Measurements from ENCODE around the gene ZBTB7C.

ZBTB7C gene

DNA sequence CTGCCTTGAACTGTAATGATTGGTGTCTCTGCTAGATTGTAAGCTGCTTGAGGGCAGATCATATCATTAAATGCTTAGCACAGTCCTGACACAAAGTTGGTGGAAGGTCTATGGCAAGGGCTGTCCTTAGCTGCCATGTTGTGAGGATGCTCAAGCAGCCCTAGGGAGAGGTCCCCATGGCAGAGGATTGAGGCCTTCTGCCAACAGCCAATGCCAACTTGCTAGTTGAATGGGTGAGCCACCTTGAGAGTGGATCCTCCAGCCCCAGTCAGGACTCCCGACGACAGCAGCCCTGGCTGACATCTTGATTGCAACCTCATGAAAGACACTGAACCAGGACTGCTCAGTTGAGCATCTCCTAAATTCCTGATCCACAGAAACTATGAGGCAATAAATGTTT, 363.4 kb downstream of the ZBTB7C start:
- DNase-seq (ENCODE audit: low read depth): no peak
- TF ChIP-seq, protein P1, sequence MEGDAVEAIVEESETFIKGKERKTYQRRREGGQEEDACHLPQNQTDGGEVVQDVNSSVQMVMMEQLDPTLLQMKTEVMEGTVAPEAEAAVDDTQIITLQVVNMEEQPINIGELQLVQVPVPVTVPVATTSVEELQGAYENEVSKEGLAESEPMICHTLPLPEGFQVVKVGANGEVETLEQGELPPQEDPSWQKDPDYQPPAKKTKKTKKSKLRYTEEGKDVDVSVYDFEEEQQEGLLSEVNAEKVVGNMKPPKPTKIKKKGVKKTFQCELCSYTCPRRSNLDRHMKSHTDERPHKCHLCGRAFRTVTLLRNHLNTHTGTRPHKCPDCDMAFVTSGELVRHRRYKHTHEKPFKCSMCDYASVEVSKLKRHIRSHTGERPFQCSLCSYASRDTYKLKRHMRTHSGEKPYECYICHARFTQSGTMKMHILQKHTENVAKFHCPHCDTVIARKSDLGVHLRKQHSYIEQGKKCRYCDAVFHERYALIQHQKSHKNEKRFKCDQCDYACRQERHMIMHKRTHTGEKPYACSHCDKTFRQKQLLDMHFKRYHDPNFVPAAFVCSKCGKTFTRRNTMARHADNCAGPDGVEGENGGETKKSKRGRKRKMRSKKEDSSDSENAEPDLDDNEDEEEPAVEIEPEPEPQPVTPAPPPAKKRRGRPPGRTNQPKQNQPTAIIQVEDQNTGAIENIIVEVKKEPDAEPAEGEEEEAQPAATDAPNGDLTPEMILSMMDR (IDR thresholded peaks at IDR 0.05; ENCODE audit: low read depth, low read length, missing control alignments): no peak
- no peak overlapping the region for H3K4me3 ChIP-seq (ENCODE audit: low read depth, low read length)
- in situ Hi-C loops (cut with HindIII; ENCODE audit: low sequenced_read_pairs): loop anchor here (10.0 kb wide), 1 partner anchor 399 kb away; no protein-coding TSS in a partner anchor

DNA sequence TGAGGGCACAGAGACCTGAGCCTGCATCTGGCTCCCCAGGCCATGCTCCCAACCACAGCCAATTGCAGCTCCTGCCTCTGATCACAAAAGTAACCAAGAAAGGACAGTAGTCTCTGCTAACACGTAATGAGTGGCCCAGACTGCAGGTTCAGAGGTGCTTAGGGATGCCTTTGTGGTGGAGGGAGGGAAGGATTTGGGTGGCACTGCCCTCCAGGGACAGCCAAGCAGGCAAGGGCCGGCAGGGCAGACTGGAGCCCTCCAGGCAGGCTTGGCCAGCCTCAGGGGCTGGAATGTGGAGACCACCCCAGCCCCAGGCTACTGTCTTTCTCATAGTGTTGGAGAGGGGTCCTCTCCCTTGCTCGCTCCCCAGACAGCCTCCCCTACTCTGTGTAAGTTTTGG, 364.2 kb downstream of the ZBTB7C start:
- TF ChIP-seq, protein P1 (IDR thresholded peaks at IDR 0.05; ENCODE audit: low read depth, low read length, missing control alignments): no peak
- in situ Hi-C loops (cut with HindIII; ENCODE audit: low sequenced_read_pairs): loop anchor here (10.0 kb wide), 1 partner anchor 400 kb away; no protein-coding TSS in a partner anchor
- DNase-seq (ENCODE audit: low read depth): no peak
- H3K4me3 ChIP-seq (ENCODE audit: low read depth, low read length): no peak overlapping the region

DNA sequence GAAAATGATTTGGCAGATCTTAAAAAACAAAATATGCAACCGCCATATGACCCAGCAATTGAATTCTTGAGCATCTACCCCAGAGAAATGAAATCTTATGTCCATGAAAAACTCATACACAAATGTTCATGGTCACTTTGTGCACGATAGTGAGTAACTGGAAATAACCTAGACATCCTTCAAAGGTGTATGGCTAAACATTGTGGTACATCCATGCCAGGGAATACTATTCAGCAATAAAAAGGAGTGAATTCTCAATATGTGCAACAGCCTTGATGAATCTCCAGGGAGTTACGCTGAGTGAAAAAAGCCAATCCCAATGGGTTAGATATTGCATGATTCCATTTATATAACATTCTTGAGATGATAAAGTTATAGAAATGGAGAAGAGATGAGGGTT, 366.0 kb downstream of the ZBTB7C start:
- no peak overlapping the region for H3K4me3 ChIP-seq (ENCODE audit: low read depth, low read length)
- TF ChIP-seq, protein P1 (IDR thresholded peaks at IDR 0.05; ENCODE audit: low read depth, low read length, missing control alignments): no peak
- in situ Hi-C loops (cut with HindIII; ENCODE audit: low sequenced_read_pairs): loop anchor here (10.0 kb wide), 1 partner anchor 402 kb away; no protein-coding TSS in a partner anchor
- no peak for DNase-seq (ENCODE audit: low read depth)

DNA sequence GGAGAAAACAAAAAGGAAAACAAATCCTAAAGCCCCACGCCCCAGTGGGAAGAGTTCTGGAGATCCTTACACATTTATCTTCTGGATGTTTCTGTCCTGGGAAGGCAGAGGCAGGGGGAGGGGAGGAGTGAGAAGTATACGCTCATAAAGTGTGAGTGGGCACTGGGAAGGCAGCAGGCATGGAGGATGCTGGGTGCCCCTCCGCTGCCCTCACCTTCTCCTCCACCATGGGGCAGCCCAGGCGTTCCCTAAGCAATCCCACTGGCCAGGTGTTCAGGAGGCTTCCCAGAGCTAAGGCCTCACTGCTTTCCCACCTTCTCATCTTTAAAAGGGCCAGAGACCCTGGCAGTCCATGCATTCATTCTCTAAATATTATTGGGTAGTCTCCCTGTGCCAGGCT, 366.8 kb downstream of the ZBTB7C start:
- in situ Hi-C loops (cut with HindIII; ENCODE audit: low sequenced_read_pairs): loop anchor here (10.0 kb wide), 1 partner anchor 402 kb away; no protein-coding TSS in a partner anchor
- TF ChIP-seq, protein P1 (IDR thresholded peaks at IDR 0.05; ENCODE audit: low read depth, low read length, missing control alignments): no peak
- no peak for DNase-seq (ENCODE audit: low read depth)
- H3K4me3 ChIP-seq (ENCODE audit: low read depth, low read length): no peak overlapping the region

DNA sequence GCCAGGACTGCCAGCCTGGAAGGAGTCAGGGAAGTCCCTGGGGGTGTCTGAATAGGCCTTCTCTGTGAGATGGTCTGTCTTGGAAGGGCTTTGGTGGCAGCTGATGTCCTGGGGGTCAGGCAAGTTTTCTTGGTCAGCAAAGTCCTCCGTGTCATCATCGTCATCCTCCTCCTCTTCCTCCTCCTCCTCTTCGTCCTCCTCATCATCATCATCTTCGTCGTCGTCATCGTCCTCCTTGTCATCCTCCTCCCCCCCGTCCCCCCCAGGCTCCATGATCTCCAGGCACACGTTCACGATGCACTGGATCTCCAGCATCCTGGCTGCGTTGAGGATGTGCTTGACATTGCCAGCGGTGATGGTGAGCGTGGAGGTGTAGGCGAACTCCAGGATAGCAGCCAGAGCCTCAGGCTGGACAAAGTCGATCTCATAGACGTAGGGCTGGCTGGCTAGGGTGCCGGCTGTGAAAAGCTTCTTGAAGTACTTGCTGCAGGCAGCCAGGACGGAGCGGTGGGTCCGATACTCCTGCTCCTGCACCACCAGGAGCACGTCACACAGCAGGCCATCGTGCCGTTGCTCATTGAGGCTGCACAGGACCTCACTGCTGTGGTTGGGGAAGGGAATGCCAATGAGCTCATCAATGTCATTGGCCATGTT, 368.6 kb downstream of the ZBTB7C start:
- DNase-seq (ENCODE audit: low read depth): no peak
- H3K4me3 ChIP-seq (ENCODE audit: low read depth, low read length): no peak overlapping the region
- in situ Hi-C loops (cut with HindIII; ENCODE audit: low sequenced_read_pairs): loop anchor here (10.0 kb wide), 1 partner anchor 404 kb away; no protein-coding TSS in a partner anchor
- TF ChIP-seq, protein P1 (IDR thresholded peaks at IDR 0.05; ENCODE audit: low read depth, low read length, missing control alignments): no peak

DNA sequence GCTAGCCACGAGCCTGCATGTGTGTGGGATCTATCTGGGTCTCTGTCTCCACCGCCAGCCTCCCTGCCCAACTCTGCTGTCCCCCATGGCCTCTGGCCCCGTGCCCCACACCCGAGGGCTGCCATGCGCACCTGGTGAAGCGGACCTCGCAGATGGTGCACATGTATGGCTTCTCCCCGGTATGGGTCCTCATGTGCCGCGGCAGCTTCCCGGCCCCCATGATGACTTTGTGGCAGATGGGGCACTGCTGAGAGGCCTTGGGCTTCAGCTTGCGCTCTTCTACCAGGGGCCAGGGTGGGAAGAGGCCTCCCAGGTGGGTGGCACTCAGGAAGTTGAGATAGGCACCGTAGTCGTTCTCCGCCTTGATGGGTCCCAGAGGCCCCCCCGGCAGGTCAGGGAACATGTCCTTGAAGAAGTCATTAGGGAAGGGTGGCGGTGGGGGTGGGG, 369.4 kb downstream of the ZBTB7C start:
- no peak overlapping the region for H3K4me3 ChIP-seq (ENCODE audit: low read depth, low read length)
- no peak for DNase-seq (ENCODE audit: low read depth)
- TF ChIP-seq, protein P1 (IDR thresholded peaks at IDR 0.05; ENCODE audit: low read depth, low read length, missing control alignments): no peak
- in situ Hi-C loops (cut with HindIII; ENCODE audit: low sequenced_read_pairs): loop anchor here (10.0 kb wide), 1 partner anchor 405 kb away; no protein-coding TSS in a partner anchor
